Right ventricle myocardium inferior (tissue), 1 donor: ENCODE measurements around the gene EML6. TPM values are rescaled to one million over a fixed set of nuclear protein-coding genes. Genes with fewer than 3 reads are reported as not detected.
A peak's percentile ranks its signal among the peaks of the same experiment; 100 is the strongest.
"Not testable (repeated sequence)": the region's sequence is repeated elsewhere in the genome, so short reads cannot be mapped to it uniquely, and the experiment has no call there.

Experiments
- ATAC-seq: fragments of 200-7000 bp; cut with Tn5 transposase; one replicate; pipeline ENCODE4 v1.9.1; 2020; ENCODE audit warnings: mild to moderate bottlenecking, moderate library complexity
- DNase-seq: peaks from one replicate; pipeline ENCODE4 v3.0.0; 2021; ENCODE audit errors: missing footprints
- intact Hi-C: fragments of 100-400 bp; cut with DNase I; formaldehyde crosslinking; loops from one replicate; pipeline ENCODE4 v1.11.0; 2022
- total RNA-seq: library from RNA; stranded (reverse); fragmentation: NEBNext Ultra II Directional; extraction: Animal tissue kit (Norgen Biotek cat#: 25700); gene quantifications from one replicate; pipeline ENCODE4 v1.2.1, GENCODE V29; 2021
- donor health status: DM: no; HTN: yes; CAD: no; lungs with severe emphysema.

Gene EML6
- total RNA-seq, 1 donor from 2014 or later: 0.16 TPM

DNA sequence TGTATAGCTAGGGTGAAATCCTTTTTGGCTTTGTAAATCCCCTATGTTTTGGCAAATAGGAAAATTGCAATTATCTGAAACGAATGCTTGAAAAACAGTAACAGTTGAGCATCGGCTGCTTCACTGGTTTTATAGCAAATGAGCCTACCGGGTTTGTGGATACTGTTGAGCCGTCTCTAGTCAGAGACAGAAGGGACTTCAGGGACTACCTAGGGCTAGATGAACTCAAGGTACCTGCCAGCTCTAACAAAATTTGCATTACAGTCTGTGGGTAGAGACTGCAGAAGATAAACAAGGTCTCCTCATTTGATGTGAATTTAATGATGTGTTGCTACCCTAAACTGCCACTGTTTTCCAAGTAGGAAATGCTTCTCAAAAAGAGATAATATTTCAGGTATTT lies 101.1 kb downstream of the EML6 start:
- DNase-seq: no peak
- intact Hi-C loops: no loop called here
- no peak for ATAC-seq

DNA sequence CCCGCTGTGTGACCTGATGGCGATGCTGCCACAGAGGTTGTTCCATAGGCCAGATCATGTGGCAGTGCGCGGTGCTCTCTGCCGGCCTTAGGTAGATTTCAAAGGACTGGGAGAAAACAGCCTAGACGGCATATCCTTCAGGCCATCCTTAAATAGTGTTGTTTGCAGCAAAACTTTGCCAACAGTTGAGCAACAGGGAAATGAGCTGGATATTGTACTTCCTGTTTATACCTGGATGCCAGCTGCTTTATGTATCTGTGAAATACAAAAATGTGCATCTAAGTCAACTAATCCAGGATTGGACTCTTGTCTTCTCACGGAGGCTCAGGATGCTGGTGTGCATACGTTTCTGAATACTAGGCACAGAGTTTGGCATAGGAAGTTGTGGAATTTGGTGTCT lies 107.1 kb downstream of the EML6 start:
- no peak for ATAC-seq
- intact Hi-C loops: loop anchor here (10.0 kb wide), 1 partner anchor 106 kb away; the partner anchor contains the start of gene EML6
- DNase-seq: no peak

DNA sequence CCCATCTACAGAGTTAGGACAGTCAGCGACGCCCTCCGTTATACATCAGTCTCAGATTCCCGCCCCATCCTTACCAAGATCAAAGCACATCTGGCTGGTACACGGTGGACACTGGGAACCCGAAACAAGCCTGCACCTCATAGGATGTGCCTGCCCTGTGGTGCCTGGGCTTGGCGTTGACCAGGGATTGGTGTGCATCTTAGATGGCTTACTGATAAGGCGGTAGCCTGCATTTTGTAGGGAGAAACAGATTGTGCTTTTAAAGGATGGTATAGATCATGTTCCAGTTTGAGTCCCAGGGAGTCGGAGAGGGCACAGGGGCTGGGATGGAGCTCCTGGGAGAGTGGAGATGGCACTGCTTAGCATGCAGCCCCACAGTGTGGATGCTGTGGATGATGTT lies 108.0 kb downstream of the EML6 start:
- no peak for ATAC-seq
- intact Hi-C loops: loop anchor here (10.0 kb wide), 1 partner anchor 107 kb away; the partner anchor contains the start of gene EML6
- DNase-seq: no peak

DNA sequence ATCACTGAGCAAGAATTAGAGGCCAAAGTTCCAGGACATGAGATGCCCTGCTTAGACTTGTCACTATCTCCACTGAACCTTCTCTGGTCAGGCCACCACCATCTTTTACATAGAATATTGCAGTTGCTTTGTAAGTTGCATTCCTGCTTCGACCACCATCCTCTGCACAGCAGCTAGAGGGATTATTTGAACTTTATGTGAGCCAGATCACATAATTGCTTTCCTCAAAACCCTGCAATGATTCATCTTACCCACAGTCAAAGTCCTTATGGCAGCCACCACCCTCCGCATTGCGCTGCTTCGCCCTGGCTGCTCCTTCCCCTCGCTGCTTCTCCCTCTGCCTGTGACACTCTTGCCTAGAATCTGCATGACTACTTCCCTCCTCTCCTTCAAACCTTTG lies 111.3 kb downstream of the EML6 start:
- intact Hi-C loops: loop anchor here (5.0 to 10.0 kb wide), 2 partner anchors 110 to 727 kb away; partner anchors contain the start of gene EML6

DNA sequence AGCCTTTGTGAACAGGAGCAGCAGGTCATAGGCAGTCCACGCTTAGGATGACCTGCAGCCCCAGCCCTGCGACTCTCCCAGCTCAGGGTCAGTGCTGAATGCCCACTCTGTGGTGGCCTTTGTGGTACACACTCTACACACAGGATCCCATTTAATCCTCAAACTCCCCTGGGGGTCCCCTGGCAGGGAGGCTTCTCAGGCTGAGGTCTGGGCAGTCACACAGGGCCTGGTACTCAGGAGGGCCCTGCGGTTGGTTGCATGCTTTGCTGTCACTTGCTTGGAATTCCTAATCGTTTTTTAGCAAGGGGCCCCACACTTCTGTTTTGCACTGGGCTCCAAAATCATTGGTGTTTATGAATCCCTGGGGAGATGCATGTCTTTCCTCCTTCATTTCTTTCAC lies 113.0 kb downstream of the EML6 start:
- DNase-seq (no peak), ATAC-seq (no peak)
- intact Hi-C loops: loop anchor here (5.0 to 10.0 kb wide), 2 partner anchors 112 to 729 kb away; partner anchors contain the start of gene EML6

More for the DNA sequence above, 111.3 kb downstream of the EML6 start:
- DNase-seq (no peak), ATAC-seq (no peak)

DNA sequence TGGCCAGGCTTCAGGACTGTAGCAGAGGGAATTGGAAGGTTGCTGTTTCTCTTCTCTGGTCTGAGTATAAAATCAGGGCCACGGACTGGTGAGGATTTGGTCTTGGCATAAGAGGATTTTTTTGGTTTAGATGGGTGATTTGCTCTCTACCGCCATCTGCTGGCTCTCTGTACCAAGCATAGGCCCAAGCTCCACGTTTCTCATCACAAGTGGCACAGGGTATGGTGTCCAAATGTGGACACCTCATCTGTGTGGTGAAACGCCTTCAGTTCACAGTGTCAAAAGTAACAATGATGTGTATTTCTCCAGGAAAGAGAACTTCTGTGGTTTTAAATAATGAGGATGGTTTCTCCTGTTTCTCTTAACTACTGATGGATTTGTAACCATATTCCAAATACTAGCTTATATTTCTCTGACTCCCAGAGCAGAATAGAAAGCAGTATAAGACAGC lies 115.1 kb downstream of the EML6 start:
- peak; percentile 77 for ATAC-seq
- DNase-seq: peak; percentile 68
- intact Hi-C loops: loop anchor here (5.0 to 10.0 kb wide), 2 partner anchors 114 to 731 kb away; partner anchors contain the start of gene EML6

DNA sequence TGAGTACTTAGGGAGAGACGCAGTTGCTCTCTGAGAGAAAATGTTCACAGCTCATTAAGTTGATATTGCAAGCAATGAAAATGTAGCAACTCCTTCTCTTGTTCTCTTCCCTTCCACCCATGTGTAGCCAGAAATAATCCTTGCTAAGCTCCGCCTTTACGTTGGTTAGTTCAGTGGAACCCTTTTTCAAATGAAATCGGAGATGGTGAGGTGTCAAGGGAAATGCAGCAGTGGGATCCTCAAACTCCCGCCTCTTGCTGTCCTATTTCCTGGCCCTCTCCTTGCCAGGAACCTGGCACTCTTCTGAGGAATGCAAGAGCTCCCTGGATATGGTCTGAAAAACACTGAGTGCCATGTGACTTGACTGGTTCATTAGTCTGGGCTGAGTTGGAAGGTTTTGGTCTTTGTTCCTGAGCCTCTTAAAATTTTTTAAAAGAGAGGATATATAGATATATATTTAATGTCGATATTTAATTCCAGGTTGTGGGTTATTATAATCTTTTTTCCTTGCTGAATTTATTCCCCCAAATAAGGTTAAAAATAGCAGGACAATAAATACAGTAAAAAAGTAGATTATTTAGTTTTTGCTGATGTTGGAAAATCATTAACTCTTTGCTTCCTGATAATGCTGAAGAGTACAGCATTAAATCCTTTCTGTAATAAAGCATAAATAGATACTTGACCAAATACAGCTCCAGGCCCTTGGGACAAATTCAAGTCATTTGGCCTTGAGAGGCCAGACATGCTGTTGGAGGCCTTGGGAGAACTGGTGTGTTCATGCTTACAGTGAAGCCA lies 116.2 kb downstream of the EML6 start:
- ATAC-seq: no peak
- intact Hi-C loops: loop anchor here (5.0 to 10.0 kb wide), 2 partner anchors 115 to 732 kb away; partner anchors contain the start of gene EML6

DNA sequence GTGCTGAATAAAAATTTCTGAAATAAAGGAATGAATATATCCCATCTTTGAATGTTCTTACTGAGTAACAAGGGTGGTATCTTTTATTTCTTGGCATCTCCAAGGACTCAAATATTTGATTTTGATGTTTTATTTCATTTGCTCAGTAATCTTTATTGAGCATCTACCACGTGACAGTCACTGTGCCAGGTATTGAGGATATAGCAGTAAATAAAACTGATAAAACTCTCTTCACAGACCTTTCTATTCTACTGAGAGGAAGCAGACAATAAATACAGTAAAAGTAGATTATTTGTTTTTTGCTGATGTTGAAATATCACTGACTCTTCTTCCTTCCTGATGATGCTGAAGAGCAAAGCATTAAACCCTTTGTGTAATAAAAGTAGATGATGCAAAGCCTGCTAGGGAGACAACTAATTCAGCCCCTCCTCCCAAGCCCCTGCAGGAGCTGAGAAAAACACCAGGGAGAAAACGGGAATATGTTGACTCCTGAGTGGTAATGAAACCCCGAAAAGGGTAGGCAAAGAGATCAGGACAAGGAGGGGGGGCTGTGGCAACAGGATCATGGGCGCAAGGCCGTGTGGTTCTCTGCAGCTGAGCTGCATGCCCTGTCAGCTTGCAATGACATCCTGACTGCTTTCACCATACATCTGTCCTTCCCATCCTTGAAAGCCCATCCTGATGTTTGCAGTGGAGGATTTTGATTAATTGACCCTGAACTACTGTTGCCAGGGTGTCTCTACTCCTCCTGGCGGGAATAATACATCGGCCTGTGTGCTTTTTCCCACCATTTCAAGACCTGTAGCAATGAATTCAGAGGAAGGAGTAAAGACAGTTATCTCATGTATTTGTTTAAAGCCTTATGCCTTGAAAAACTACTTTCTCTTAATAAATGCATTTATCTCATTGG lies 117.4 kb downstream of the EML6 start:
- intact Hi-C loops: no loop called here
- DNase-seq (no peak), ATAC-seq (no peak)

More for the DNA sequence above, 116.2 kb downstream of the EML6 start:
- no peak for DNase-seq

DNA sequence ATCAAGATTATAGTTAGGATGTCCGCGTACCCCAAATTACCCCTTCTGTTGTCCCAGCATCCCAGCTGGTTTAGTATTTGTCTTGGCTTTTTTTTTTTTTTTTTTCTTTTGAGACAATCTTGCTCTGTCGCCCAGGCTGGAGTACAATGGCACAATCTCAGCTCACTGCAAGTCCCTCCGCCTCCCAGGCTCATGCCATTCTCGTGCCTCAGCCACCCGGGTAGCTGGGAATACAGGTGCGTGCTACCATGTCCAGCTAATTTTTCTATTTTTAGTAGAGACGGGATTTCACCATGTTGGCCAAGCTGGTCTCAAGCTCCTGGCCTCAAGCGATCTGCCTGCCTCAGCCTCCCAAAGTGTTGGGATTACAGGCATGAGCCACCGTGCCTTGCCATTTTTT lies 118.0 kb downstream of the EML6 start:
- DNase-seq, intact Hi-C loops, ATAC-seq: not testable (repeated sequence)

DNA sequence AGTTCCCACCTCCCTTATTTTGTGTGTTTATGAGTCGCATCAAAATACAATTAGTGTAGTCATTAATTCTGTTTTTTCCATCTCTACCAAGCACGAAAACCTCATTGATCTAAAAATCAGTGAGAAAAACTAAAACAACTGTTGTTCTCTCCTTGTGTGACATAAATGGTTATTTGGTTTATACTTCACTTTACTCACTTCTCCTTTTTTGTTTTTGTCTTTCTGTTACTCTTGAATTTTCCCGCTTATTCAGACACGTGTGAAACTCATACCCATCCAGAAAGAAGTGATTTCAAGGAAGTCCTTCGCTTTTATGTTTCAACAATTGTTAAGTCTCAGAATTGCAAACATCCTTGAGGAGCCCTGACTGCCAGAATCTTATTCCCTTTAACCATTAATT lies 121.6 kb downstream of the EML6 start:
- DNase-seq (no peak), ATAC-seq (no peak)
- intact Hi-C loops: no loop called here

DNA sequence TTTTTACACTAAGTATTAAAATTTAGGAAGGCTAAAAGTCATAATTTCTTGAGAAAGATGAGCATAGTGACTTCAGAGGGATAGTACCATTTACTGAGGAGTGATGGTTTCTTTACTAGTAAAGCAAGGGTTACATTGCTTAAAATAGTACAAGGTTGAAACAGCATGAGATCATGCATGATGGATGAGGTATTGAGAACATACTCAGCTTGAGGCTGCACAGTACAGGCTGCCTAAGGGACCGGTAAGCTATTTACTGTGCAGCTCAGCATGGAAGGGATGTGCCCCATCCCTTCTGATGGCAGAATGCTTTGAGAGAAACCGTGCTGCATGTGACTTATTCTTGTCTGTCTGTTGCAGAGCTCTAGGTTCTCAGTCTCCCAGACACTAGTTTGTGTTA lies 122.1 kb downstream of the EML6 start:
- intact Hi-C loops: no loop called here
- DNase-seq (no peak), ATAC-seq (no peak)

DNA sequence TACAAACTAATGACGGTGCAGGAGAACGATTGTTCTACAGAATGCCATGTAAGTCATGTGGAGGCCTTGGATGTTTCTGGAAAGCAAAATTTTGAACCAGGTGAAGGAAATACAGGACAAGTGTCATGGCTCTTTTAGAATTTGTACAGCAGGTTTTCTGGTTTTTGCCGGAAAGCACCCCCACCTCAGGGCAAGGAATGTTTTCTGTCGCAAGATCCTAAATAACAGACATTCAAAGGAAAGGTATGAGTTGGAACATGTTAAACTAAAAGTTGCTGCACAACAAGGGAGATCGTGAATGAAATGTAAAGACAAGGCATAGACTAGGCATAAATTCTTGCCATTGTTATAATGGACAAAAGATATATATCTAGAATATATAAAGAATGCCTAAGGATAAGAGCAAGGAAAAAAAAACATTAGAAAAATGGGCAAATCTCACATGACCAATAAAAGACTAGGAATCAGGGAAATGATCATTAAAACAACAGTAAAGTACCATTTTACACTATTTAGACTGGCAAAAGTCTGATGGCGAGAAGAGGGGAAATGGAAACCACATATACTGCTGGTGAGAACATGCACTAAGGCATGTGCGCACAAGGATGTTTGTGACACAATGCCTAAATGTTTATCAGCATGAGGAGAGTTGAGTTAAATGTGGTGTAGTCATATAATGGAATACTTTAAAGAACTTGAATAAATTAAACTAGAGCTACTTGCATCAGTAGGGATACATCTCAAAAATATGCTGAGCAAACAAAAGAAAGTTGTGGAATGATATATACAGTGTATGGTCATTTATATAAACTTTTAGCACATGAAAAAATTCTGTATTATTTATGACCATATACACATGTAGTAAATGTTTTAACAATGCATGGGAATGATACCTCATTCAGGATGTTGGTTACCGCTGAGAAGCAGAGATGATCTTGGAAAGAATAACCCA lies 127.0 kb downstream of the EML6 start:
- DNase-seq (no peak), ATAC-seq (no peak)
- intact Hi-C loops: no loop called here

DNA sequence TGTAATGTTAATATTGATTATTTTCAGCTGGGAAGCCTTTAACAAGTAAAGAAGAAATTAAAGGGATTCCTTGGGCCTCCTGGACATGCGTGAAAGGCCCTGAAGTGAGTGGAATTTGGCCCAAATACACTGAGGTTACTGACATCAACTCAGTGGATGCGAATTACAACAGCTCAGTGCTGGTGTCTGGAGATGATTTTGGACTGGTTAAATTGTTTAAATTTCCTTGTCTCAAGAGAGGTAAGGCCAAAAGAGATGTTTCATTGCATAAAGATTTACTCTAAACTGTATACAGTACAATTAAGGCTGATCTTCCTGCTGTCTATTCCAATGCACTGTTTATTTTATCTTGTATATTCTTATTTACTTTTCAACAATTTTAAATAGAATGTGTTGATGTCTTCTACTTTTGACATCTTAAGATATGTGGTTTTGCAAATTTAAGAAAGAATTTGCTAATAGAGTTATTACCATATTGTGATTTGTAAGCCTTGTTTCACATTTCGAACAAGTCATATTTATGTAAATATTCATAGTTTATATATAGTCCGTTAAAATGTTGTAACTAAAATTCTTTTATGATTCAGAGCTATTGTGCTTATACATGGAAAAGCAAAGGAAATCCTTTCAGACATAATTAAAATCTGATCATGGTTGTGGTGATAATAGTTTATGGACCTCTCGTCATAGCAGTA lies 130.3 kb downstream of the EML6 start:
- intact Hi-C loops: no loop called here
- ATAC-seq (no peak), DNase-seq (no peak)

DNA sequence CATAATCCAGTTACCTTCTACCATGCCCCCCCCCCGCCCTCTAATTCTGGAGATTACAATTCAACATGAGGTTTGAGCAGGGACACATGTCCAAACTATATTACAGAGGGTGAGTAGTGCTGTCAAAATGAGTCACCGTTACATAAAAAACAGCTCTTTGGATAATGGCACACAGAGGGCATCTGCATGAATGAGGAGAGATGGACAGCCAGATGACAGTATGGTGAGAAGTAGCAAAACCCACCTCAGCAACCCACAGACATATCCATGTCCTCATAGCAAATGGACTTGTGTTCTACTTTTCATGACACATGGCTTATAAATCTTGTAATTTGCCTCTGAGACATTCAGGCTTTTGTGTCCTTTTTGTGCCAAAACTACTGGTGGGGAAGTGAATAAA lies 132.0 kb downstream of the EML6 start:
- no peak for DNase-seq
- no peak for ATAC-seq
- intact Hi-C loops: no loop called here

DNA sequence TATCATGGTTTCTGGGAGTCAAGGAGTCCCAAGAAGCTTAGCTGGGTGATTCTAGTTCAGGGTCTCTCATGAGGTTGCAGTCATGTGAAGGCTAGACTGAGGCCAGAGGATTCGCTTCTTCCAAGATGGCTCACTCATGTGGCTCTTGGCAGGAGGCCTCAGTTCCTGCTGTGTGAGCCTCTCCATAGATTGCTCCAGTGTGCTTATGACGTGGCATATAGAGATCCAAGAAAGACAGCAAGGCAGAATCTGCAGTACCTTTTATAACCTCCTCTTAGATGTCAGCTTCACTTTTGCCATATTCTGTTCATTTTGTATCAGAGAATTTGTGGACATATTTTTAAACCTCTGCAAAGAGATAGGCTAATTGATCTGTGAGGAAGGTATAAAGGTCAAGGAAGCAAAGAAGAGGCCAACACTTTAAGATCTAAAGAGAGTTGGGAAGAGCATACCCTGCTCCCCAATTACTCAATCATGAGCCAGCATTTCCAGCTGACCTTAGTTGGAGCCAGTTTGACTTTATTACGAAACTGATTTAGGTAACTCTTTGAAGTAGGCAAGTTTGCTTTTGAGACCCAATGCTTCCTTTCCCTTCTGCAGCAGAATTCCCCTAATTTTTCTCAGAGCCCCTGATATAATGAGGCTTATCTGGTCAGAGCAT lies 134.7 kb downstream of the EML6 start:
- ATAC-seq: no peak
- DNase-seq: no peak
- intact Hi-C loops: no loop called here

DNA sequence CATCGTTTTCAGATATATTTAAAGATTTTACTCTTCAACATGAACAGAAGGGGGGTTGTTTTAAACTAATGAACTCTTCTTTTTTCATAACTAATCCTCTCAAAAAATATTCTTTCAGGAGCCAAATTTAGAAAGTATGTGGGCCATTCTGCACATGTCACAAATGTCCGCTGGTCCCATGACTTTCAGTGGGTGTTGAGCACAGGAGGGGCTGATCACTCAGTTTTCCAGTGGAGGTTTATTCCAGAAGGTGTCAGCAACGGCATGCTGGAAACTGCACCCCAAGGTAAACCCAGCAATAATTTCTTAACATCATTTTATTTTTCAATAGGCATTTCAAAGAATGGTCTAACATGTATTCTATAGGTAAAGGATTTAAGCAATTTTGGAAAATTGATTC lies 136.0 kb downstream of the EML6 start:
- DNase-seq (no peak), ATAC-seq (no peak)
- intact Hi-C loops: no loop called here

DNA sequence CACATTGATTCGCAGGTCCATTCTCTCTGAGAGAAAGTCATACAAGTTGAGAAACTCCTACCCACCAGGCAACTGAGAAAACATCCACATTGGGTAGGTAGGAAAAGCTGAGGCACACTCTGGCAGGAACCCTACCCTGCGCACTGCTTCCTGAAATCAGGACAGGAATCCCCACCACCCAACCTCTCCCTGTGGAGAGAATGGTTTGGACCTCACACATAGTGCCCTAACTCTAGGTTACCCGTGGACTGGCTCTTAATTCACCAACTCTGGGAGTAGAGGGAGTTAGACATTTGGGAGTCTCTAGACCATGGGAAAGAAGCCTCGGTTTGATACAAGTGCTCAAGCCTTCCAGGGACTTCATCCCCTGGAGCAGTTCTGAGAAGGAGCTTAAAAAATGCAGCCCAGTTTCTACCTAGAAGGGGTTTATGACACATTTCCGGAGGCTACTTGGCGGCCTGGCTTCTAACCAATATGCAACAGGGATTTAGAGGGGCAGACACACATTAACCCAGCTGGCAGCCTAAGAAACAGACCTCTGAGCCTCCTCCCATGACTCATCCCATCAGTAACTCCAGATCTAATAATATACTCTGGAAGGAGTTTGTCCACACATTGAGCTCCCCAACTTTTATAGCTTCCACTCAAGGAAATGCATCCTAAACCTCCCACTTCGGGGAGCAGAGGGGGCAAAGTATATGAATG lies 136.7 kb downstream of the EML6 start:
- DNase-seq (no peak), ATAC-seq (no peak)
- intact Hi-C loops: no loop called here
